NCI-H774 (cell line): Measurements from ENCODE around the gene C1orf74.

Experiments used
- DNase-seq: peaks from one replicate; lab custom pipeline; 2025; lab: John Stamatoyannopoulos, UW

The C1orf74 gene

GRCh38 chr1:209770636-209771415 is 13.5 kb downstream of the C1orf74 start:
- DNase-seq = no peak

DNA sequence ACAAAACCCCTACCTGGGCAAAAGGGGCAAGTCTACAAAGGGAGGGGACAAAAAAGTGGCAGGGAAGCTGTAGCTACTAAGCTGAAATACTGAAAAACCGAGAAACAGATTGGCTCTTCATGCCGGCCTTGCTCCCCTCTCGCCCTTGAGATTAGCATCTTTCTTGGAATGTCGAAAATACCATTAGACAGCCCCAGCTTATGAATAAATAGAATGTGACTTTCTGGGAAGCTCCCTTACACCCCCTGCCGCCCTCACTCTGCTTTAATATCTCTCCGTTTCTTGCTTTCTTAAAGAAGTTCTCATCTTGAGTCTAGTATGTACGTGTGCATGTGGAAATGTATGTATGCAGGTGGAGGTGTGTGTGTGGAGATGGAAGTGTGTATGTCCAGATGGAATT is 14.4 kb downstream of the C1orf74 start:
- no peak for DNase-seq

- DNase-seq = no peak
Measured at GRCh38 chr1:209769171-209769904, 15.0 kb downstream of the C1orf74 start.

GRCh38 chr1:209768354-209768774 is 16.0 kb downstream of the C1orf74 start:
- no peak for DNase-seq

DNA sequence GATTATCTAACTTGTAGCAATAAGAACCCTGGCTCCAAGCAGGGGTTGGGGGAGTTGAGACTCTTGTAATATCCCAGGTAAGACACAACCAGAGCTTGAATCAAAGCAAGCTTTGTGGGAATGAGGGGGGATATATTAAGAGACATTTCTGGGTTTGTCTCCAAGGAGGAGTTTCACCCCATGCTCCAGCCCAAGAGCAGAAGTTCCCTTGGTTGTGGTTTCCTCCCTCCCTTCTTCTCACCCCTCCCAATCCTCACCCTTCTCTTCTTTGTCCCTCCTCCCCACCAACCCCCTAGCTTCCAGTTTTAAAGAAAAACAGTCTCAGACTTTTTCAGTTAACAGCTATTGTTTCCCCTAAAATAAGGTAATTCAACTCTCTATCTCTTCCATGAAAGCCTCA is 16.7 kb downstream of the C1orf74 start:
- no peak for DNase-seq

DNA sequence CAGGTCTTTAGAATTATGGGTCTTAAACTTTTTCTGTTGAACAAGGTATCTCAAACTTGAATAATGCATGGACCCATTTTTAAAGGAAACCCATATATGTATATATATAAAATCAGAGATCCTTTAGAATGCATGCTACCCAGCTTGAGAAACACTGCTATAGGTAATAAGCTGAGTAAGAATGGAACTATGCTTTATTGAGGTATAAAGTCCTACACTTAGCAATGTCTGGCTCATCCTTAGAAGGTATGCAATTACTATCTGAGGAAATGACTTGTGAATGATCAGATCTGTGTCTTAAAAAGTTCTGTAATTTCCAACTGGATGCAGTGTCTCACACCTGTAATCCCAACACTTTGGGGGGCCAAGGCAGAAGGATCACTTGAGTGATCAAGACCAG is 17.3 kb downstream of the C1orf74 start:
- DNase-seq = no peak

GRCh38 chr1:209766051-209766450 is 18.3 kb downstream of the C1orf74 start:
- no peak for DNase-seq

GRCh38 chr1:209761011-209761635 is 23.2 kb downstream of the C1orf74 start:
- no peak for DNase-seq

GRCh38 chr1:209759829-209760359 is 24.5 kb downstream of the C1orf74 start:
- DNase-seq = no peak

DNA sequence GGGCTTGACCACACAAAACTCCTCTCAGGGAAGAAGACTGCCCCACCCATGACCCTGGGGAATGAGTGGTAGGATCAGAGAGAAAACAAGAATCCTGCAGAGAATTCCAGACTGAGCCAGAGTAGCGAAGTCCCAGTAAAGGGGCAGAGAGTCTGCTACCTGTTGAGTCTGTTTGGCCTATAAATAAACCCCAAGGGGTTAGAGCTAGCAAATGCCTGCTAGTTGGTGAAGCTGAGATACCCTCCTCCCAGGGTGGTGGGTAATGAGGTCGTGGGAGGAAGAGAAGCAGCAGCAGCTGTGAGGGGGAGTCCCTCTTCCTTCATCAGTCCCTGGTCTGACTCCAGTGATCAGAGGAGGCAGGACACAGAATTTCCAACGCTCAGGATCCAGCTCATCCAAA is 26.0 kb downstream of the C1orf74 start:
- DNase-seq = no peak

GRCh38 chr1:209756615-209757445 is 27.5 kb downstream of the C1orf74 start:
- no peak for DNase-seq

- DNase-seq = no peak
Measured at GRCh38 chr1:209755926-209756614, 28.3 kb downstream of the C1orf74 start, which contains the start of gene TRAF3IP3. TRAF3IP3 (plus strand) TSS chr1:209756053; CDS start chr1:209760040, 3,987 bp downstream.

DNA sequence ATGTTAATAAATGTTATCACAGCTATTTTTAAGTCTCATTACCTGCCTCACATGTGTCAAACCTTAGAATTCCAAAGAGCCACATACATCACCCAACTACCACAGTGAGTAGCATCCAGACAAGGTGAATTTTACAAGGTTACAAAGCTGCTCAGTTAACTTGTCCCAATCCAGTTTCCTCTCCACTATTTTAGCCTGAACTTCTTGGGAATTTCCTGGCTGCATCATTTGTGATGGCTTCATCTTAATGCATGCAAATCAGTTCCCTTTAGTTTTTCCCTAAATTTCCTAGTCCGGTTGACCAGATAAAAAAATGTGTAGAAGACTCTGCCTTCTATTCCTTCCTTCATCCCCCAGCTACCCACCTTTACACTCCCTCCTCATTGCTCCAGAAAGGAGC is 29.1 kb downstream of the C1orf74 start:
- no peak for DNase-seq

- no peak for DNase-seq
Measured at GRCh38 chr1:209752890-209753289, 31.5 kb downstream of the C1orf74 start.

DNA sequence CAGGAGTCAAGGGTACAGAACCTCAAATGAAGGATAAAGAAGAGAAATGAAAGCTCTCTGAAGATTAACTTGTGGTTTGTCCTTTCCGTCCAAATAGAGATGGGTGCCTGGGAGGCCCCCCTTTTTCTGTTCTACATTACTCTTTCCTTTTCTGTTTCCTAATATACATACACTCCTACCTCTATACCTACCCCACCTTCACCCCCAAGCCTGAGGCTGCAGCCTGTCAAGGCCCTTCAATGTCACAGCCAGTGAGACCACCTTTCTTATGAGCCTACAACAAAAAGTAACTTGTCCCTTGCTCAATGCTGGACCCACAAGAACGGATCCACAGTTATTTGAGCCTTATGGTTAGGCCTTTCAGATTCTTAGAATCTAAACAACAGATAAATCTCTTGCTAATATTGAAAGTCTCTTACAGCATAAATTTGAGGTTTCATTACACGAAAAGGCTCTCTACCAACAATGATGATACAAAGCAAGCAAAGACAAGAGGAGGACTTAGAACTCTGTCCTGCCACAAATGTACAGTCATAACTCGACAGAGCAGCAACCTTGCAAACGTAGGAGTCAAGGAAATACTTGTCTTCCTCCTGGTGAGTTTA is 32.6 kb downstream of the C1orf74 start:
- DNase-seq = no peak

DNA sequence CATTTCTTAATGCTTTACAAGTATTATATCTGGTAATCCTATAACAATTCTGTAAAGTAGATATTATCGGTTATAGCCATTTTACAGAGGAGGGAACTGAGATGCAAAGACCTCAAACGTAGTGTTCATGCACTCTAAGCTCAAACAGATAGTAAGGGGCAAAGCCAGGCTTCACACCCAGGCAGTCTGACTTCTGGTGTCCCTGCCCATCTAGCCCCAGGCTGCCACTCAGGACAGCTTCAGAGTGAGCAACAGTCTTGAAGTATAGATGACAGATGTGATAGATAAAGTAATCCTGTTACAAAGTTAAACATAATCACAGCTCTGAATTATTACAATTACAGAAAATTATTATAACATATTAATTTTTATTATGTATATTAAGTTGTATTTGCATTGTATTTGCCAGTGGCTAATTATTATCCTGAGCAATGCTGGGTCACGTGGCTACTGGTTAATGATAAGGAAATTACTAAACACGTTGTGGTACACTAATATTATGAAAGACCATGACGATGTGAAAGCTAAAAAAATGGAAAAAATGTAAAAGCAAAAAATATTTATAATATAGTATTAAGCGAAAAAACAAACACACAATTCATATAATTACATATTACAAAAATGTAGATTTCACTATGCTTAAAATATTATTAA is 34.6 kb downstream of the C1orf74 start:
- DNase-seq = no peak

- DNase-seq = no peak
Measured at GRCh38 chr1:209749205-209749604, 35.2 kb downstream of the C1orf74 start.

DNA sequence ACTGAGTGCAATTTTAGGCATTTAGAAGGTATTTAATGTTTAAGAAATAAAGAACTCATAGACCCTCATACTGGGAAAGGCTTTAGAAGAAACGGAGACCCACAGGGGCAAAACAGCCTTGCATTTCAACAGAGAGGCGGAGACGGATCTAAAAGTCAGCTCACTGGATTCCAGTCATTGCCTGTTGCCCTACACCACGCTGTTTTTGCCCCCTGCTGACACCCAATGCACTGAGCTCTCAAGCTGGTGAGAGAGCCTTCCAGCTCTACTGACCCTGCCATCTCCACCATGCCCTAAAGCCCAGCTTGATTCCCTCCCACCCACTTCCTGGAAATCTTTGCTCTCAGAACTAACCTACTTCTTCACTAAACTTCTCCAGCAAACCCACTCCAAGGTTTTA is 35.7 kb downstream of the C1orf74 start:
- DNase-seq = no peak

- DNase-seq = no peak
Measured at GRCh38 chr1:209747580-209748262, 36.6 kb downstream of the C1orf74 start.
